Measurements from ENCODE around the gene MYH11. TPM values are rescaled to one million over a fixed set of nuclear protein-coding genes. Genes with fewer than 3 reads are reported as not detected.

MYH11 gene
- total RNA-seq, 3 donors from 2014 or later = 11.7 to 144 (median 96.6) TPM

DNA sequence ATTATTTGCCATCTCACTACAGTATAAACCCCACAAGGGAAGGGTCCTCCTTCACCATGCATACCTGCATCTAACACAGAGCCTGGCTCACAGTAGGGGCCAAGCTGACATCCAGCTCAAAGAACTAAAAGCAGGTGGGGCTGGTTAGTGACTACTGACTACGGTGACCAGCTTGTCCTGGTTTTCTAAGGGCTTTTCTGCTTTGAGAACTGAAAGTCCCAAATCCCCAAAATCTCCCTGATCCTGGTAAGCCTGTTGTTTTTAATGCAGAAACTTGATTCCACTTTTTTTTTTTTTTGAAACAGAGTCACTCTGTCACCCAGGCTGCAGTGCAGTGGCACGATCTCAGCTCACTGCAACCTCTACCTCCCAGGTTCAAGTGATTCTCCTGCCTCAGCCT, 117.4 kb downstream of the MYH11 start:
- no peaks in the 10 kb centered on the region for H3K36me3 ChIP-seq
- H3K4me1 ChIP-seq = no peaks in the 10 kb centered on the region
- intact Hi-C loops (cut with DNase I; ENCODE audit: low total_unique reads) = no loop called here
- H3K27ac ChIP-seq = no peak overlapping the region
- TF ChIP-seq, protein P1, sequence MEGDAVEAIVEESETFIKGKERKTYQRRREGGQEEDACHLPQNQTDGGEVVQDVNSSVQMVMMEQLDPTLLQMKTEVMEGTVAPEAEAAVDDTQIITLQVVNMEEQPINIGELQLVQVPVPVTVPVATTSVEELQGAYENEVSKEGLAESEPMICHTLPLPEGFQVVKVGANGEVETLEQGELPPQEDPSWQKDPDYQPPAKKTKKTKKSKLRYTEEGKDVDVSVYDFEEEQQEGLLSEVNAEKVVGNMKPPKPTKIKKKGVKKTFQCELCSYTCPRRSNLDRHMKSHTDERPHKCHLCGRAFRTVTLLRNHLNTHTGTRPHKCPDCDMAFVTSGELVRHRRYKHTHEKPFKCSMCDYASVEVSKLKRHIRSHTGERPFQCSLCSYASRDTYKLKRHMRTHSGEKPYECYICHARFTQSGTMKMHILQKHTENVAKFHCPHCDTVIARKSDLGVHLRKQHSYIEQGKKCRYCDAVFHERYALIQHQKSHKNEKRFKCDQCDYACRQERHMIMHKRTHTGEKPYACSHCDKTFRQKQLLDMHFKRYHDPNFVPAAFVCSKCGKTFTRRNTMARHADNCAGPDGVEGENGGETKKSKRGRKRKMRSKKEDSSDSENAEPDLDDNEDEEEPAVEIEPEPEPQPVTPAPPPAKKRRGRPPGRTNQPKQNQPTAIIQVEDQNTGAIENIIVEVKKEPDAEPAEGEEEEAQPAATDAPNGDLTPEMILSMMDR (IDR thresholded peaks at IDR 0.05) = no peak
- no peak for DNase-seq (ENCODE audit: low spot score in 2 of 2)
- peaks cover 0 to 6% of the 10 kb centered on the region in 2 donors for H3K9me3 ChIP-seq
- H3K4me3 ChIP-seq = no peak overlapping the region
- no peaks in the 10 kb centered on the region for H3K27me3 ChIP-seq

DNA sequence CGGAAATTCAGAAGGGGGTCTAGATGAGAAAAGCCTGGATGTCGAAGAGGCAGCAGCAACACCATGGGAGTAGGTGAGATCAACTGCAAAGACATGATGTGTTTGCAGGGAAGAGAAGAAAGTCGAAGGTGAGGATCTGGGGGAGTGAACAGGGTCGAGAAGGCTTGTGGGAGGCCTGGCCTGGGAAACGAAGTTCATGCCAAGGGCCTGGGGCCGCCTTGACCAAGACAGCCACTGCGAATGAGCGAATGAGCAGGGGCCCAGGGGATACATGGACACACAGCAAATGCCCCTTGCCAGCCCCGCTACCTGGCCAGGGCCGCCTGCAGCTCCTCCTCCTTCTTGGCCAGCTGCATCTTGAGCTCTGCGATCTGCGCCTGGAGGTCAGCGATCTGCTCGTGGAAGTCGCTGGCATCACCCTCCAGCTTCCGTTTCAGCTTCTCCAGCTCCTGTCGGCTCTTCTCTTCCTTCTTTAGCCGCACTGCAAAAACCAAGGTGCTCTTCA, 119.6 kb downstream of the MYH11 start:
- intact Hi-C loops (cut with DNase I; ENCODE audit: low total_unique reads) = no loop called here
- no peaks in the 10 kb centered on the region for H3K27me3 ChIP-seq
- H3K4me1 ChIP-seq = no peaks in the 10 kb centered on the region
- no peak overlapping the region for H3K27ac ChIP-seq
- no peak overlapping the region for H3K4me3 ChIP-seq
- H3K36me3 ChIP-seq = no peaks in the 10 kb centered on the region
- H3K9me3 ChIP-seq = peaks cover 0 to 6% of the 10 kb centered on the region in 2 donors
- TF ChIP-seq, protein P1 (IDR thresholded peaks at IDR 0.05) = no peak
- no peak for TF ChIP-seq POLR2A (IDR thresholded peaks at IDR 0.05)
- no peak for DNase-seq (ENCODE audit: low spot score in 2 of 2)

DNA sequence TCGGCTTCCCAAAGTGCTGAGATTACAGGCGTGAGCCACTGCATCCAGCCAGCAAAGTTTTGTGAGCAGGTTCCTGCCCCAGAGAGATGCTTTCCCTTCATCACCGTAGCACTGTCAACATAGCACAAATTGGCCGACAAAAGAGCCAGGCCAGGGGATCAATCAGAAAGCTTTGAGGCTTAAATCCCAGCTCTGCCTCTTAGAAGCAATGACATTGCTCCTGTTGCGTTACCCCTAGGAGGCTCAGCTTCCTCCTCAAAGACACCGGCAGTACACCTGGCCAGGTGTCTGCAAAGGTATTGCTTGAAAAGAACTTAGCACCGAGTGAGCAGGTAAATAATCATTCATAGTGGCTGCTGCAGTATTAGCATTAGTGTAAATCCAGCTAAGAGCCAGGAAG, 120.3 kb downstream of the MYH11 start:
- Histone ChIP-seq H3K27ac (no peak overlapping the region), H3K27me3 (no peaks in the 10 kb centered on the region), H3K4me1 (no peaks in the 10 kb centered on the region), H3K9me3 (peaks cover 0 to 6% of the 10 kb centered on the region in 2 donors), H3K36me3 (no peaks in the 10 kb centered on the region), H3K4me3 (no peak overlapping the region)
- TF ChIP-seq POLR2A (IDR thresholded peaks at IDR 0.05) (no peak), POLR2AphosphoS5 (IDR thresholded peaks at IDR 0.05) (no peak)
- TF ChIP-seq, protein P1 (IDR thresholded peaks at IDR 0.05) = no peak
- DNase-seq (ENCODE audit: low spot score in 2 of 2) = no peak
- intact Hi-C loops (cut with DNase I; ENCODE audit: low total_unique reads) = no loop called here

DNA sequence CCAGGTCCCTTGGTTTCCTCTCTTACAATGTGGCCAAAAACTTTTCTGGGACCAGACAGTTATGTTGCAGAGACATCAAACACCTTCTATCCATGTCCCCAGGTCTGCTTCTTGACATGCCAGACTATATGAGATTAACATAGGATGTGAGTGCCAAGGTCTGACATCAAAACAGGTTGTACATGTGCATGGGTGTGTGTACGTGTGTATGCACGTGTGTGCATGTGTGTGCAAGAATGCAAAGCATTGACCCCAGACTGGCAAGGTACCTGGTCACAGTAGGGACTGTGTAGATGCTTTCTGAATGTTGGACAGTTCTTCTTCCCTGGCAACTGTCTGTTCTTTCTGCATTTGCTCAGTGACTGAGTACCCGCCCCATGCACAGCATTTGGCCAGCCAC, 121.2 kb downstream of the MYH11 start:
- TF ChIP-seq, protein P1 (IDR thresholded peaks at IDR 0.05) = no peak
- Histone ChIP-seq H3K36me3 (no peaks in the 10 kb centered on the region), H3K4me3 (no peak overlapping the region), H3K9me3 (peaks cover 0 to 1% of the 10 kb centered on the region in 2 donors), H3K27me3 (no peaks in the 10 kb centered on the region), H3K27ac (no peak overlapping the region), H3K4me1 (no peaks in the 10 kb centered on the region)
- DNase-seq (ENCODE audit: low spot score in 2 of 2) = no peak
- intact Hi-C loops (cut with DNase I; ENCODE audit: low total_unique reads) = no loop called here

DNA sequence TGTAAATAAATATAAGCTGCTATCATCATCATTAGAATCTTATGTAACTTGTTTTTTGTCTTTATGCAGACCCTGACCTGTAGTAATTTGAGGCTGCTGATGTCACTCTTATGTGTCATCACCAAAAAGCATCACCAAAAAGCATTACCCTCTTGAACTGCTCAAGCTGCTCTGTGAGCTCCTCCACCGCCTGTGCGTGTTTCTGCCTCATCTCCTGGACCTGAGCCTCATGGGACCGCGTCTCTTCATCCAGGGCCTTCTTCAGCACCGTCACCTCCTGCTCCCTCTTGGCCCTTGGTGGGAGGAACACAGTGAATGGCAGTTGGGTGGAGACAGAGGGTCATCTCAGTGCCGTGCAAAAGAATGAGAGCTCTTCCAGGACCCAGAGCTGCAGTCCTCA, 124.4 kb downstream of the MYH11 start:
- no peaks in the 10 kb centered on the region for H3K36me3 ChIP-seq
- no peak for TF ChIP-seq POLR2A (IDR thresholded peaks at IDR 0.05)
- TF ChIP-seq, protein P1 (IDR thresholded peaks at IDR 0.05) = no peak
- TF ChIP-seq POLR2AphosphoS5 (IDR thresholded peaks at IDR 0.05) = no peak
- H3K4me3 ChIP-seq = no peak overlapping the region
- no peak overlapping the region for H3K27ac ChIP-seq
- intact Hi-C loops (cut with DNase I; ENCODE audit: low total_unique reads) = no loop called here
- H3K4me1 ChIP-seq = no peaks in the 10 kb centered on the region
- no peaks in the 10 kb centered on the region for H3K27me3 ChIP-seq
- no peaks in the 10 kb centered on the region for H3K9me3 ChIP-seq
- no peak for DNase-seq (ENCODE audit: low spot score in 2 of 2)

All from breast epithelium (tissue), 4 donors.